ENCODE measurements around the gene MERTK. TPM values are rescaled to one million over a fixed set of nuclear protein-coding genes. Genes with fewer than 3 reads are reported as not detected.
"Not testable (repeated sequence)": the region's sequence is repeated elsewhere in the genome, so short reads cannot be mapped to it uniquely, and the experiment has no call there.

Gene MERTK
- polyA plus RNA-seq, 4 donors, result 19.7 to 23.5 (median 20.6) TPM

DNA sequence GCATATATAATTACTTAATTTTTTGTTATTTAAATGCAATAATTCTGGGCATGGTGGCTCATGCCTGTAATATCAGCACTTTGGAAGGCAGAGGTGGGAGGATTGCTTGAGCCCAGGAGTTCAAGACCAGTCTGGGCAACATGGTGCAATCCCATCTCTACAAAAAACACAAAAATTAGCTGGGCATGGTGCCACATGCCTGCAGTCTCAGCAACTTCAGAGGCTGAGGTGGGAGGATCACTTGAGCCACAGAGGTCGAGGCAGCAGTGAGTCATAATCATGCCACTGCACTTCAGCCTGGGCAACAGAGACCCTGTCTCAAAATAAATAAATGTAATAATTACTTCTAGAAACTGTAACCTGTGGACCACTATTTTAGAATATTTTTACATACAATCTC lies 135.2 kb downstream of the MERTK start:
- no peak for DNase-seq (ENCODE audit: low read depth in 4 of 4, low spot score in 2 of 4)

GRCh38 chr2:112034924-112035323 lies 136.5 kb downstream of the MERTK start:
- no peak for DNase-seq (ENCODE audit: low read depth in 4 of 4, low spot score in 2 of 4)

- DNase-seq (ENCODE audit: low read depth in 4 of 4, low spot score in 2 of 4), result no peak
Observed at GRCh38 chr2:112035786-112036185, 137.4 kb downstream of the MERTK start.

DNA sequence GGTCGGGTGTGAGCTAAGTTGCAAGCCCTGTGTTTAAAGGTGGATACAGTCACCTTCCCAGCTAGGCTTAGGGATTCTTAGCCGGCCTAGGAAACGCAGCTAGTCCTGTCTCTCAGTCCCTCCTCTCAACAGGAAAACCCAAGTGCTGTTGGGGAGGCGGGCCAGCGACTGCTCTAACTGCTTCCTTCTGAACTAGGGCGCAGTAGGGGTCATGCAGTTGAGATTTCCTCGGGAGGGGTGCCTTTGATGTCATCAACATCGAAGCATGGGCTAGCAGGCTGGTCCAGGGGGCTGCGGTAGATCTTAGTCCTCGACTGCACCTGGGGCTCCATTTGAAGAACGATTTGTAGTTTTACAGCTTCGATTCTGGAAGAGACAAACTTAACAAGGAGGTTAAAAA lies 141.1 kb downstream of the MERTK start:
- not testable (repeated sequence) for DNase-seq (ENCODE audit: low read depth in 4 of 4, low spot score in 2 of 4)

- not testable (repeated sequence) for DNase-seq (ENCODE audit: low read depth in 4 of 4, low spot score in 2 of 4)
Observed at GRCh38 chr2:112040066-112040465, 141.7 kb downstream of the MERTK start.

DNA sequence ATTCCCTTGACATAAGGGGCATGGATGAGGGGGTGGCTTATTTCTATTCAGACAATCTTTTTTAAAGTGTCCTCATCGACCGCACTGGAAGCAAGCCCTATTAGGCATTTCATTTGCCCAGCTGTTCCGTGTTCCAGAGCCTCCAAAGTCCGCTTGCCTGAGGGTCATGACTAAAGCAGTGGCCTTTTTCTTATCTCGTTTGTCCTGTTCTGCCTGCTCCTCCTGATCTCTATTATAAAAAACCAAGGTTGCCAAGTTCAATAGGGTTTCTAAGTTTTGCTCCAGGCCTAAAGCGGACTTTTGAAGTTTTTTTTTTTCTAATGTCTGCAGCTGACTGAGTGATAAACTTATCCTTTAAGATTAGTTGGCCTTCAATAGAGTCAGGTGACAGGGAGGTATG lies 143.1 kb downstream of the MERTK start:
- not testable (repeated sequence) for DNase-seq (ENCODE audit: low read depth in 4 of 4, low spot score in 2 of 4)

- DNase-seq (ENCODE audit: low read depth in 4 of 4, low spot score in 2 of 4), result no peak
Observed at GRCh38 chr2:112045446-112046014, 147.1 kb downstream of the MERTK start.

GRCh38 chr2:112046231-112046630 lies 147.8 kb downstream of the MERTK start:
- no peak for DNase-seq (ENCODE audit: low read depth in 4 of 4, low spot score in 2 of 4)

DNA sequence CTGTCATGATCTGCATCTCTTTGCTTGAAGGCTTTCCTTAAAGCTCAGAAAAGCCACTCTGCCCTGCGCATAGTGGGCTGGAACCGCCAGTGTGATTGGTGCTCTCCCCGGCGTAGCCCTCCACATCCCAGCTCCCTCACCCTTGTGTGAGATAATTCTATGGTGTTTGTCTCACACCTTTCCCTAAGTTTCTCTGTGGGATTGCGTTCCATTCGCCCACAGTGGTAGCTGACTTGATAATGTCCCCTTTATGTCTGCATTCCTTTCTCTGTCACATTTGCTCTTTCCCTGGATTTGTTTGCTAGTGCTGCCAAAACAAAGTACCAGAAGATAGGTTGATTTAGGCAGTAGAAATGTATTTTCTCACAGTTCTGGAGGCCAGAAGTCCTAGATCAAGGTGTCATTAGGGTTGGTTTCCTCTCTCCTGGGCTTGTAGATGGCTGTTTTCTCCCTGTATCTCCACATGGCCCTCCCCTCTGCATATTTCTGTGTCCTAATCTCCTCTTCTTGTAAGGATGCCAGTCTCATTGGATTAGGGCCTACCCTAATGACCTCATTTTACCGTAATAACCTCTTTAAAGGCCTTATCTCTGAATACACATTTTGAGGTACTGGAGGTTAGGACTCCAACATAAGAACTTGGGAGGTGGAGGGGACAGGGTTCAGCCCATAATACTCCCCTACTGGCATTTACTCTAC lies 149.3 kb downstream of the MERTK start:
- DNase-seq (ENCODE audit: low read depth in 4 of 4, low spot score in 2 of 4), result no peak

GRCh38 chr2:112048236-112048592 lies 149.8 kb downstream of the MERTK start:
- DNase-seq (ENCODE audit: low read depth in 4 of 4, low spot score in 2 of 4), result no peak

DNA sequence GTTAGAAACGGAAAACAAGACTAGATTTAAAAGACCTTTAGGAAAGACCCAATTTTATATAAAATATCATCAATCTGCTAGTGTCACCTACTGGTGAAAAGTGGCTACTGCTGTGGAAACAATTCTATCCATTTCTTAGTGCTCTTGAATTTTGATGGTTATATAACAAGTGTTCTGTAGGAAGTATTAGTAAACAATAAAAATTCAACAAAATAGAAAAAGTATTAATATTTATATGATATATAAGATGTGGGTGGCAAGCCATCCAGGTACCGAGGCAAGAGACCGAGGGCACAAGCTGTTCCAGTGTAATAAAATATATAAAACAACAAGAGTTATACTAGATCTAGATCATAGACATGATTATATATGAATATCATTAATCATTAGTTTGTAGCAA lies 150.5 kb downstream of the MERTK start:
- DNase-seq (ENCODE audit: low read depth in 4 of 4, low spot score in 2 of 4), result peak in 3 of 4 donors; percentile 20 to 59 (median 31)

- DNase-seq (ENCODE audit: low read depth in 4 of 4, low spot score in 2 of 4), result no peak
Observed at GRCh38 chr2:112050316-112050715, 151.9 kb downstream of the MERTK start.

- peak; percentile 87 to 92 (median 90) for DNase-seq (ENCODE audit: low read depth in 4 of 4, low spot score in 2 of 4)
Observed at GRCh38 chr2:112053917-112054846, 155.8 kb downstream of the MERTK start.

- DNase-seq (ENCODE audit: low read depth in 4 of 4, low spot score in 2 of 4), result peak; percentile 85 to 94 (median 90)
Observed at GRCh38 chr2:112054847-112055729, 156.7 kb downstream of the MERTK start, which contains the start of gene TMEM87B. TSS of gene TMEM87B (plus strand) at chr2:112055269. CDS start at chr2:112055592, 323 bp downstream.

DNA sequence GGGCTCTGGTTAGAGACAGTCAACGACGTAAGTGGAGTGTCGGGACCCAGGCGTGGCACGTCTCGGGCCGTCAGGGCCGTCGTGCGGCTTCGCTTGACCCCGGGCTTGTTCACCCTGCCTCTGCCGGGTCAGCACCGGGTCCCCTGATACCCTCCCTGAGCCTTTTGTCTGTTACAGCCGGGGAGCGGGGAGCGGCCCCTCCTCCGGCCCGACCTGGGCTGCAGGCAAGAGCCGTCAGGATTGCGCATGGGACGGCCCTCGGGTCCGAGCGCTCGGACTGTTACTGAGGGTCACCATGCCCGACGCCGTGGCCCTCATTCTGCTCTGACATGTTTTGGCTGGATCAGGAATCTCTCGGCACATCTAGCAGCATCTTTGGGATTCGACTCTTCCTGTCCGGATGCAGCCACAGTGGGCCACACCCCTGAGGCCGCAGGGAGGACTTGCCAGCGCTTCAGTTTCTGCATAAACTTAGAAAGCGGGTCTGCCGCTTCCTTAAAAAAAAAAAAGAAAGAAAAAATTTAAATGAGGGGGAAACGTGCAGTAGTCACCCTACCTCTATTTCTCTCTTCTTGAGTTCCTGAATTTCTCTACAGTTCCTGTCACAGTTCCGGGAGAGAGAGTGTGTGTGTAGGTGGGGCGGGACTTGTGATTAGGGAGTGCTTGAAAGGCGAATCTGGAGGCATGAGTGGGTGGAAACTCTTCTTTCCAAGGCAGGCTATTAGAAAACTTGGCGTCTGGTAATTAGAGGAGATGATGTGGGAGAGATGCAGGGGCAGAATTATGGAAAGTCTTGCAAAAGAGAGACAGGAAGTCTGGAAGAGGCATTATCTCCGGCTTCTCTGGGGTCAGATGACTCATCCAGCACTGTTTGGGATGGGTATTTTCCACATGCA lies 157.6 kb downstream of the MERTK start:
- peak; percentile 46 to 79 (median 71) for DNase-seq (ENCODE audit: low read depth in 4 of 4, low spot score in 2 of 4)

DNA sequence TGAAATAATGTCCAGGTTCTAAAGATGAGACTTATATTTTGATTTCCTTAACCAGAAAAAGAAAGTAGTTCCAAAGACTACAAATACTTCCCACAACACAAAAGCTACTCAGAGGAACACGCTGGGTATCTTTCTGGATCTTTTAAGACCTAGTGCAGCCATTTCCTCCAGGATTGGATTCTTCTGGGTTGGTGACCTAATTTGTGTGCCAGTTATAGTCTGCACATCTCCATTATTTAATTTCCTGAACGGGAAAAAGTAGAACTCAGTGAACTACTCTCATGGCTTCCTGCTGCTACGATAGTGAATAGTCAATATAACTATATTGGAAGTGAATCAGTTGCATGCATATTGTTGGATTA lies 158.2 kb downstream of the MERTK start:
- DNase-seq (ENCODE audit: low read depth in 4 of 4, low spot score in 2 of 4), result no peak

DNA sequence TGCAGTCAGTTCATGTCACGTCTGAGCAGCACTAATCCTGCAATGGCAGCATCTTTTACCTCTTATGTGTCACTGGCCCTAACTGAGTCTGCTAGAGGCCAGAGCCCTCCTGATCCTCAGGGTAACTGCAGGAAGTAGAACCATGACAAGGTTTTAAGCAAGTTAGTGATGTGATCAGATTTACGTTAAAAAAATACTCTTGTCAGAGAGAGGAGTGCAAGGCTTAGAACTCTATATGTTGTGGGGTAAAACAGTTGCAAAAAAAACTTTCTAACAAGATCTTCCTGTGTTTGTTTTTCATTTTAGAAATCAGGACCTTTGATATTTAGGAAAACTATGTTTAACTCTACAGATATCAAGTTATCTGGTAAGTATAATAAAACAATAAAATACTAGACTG lies 161.3 kb downstream of the MERTK start:
- no peak for DNase-seq (ENCODE audit: low read depth in 4 of 4, low spot score in 2 of 4)

GRCh38 chr2:112061299-112061698 lies 162.9 kb downstream of the MERTK start:
- no peak for DNase-seq (ENCODE audit: low read depth in 4 of 4, low spot score in 2 of 4)

GRCh38 chr2:112061840-112062239 lies 163.4 kb downstream of the MERTK start:
- no peak for DNase-seq (ENCODE audit: low read depth in 4 of 4, low spot score in 2 of 4)

Measured in left renal cortex interstitium (tissue), 4 donors.